ENCODE results near the gene APBA2. TPM values are rescaled to one million over a fixed set of nuclear protein-coding genes. Genes with fewer than 3 reads are reported as not detected.
"Not testable (repeated sequence)": the region's sequence is repeated elsewhere in the genome, so short reads cannot be mapped to it uniquely, and the experiment has no call there.

The APBA2 gene
- total and polyA plus RNA-seq, 8 donors: 0.45 to 13.3 (median 2.0) TPM; not detected in 1

- DNase-seq: peak in 1 of 2 donors; percentile 64
- Histone ChIP-seq H3K27me3 (peaks cover 0 to 16% (median 8%) of the 10 kb centered on the region in 3 donors), H3K4me1 (peaks cover 0 to 11% (median 8%) of the 10 kb centered on the region in 4 donors)
- H3K27ac ChIP-seq; intact Hi-C loops (cut with DNase I; ENCODE audit: low total_unique reads); H3K4me3 ChIP-seq; H3K9me3 ChIP-seq; H3K36me3 ChIP-seq: not testable (repeated sequence)
- peak in 3 of 7 experiments; percentile 32 to 62 (median 42) for TF ChIP-seq CTCF (IDR thresholded peaks at IDR 0.05)
- 74 to 81% (median 78%) methylated on average over 10 of the region's 10 CpGs for WGBS, 5 donors
Measured at GRCh38 chr15:29102173-29102794, 216.5 kb downstream of the APBA2 start.

- Histone ChIP-seq H3K36me3 (no peaks in the 10 kb centered on the region), H3K27me3 (peaks cover 0 to 16% (median 8%) of the 10 kb centered on the region in 3 donors), H3K4me1 (peaks cover 0 to 11% (median 8%) of the 10 kb centered on the region in 4 donors), H3K27ac (peak overlapping the region in 1 of 5 donors; percentile 70), H3K4me3 (peak overlapping the region; percentile 33 to 46 (median 36)), H3K9me3 (no peaks in the 10 kb centered on the region)
- DNase-seq: no peak
- intact Hi-C loops (cut with DNase I; ENCODE audit: low total_unique reads): no loop called here
- 43 to 61% (median 48%) methylated on average over 30 to 51 of the region's 51 CpGs for WGBS, 5 donors
- TF ChIP-seq CTCF (IDR thresholded peaks at IDR 0.05): no peak
- TF ChIP-seq POLR2A (IDR thresholded peaks at IDR 0.05): no peak
- TF ChIP-seq POLR2AphosphoS5 (IDR thresholded peaks at IDR 0.05): no peak
- no peak for TF ChIP-seq EP300 (IDR thresholded peaks at IDR 0.05)
Measured at GRCh38 chr15:29102911-29103823, 217.4 kb downstream of the APBA2 start.

DNA sequence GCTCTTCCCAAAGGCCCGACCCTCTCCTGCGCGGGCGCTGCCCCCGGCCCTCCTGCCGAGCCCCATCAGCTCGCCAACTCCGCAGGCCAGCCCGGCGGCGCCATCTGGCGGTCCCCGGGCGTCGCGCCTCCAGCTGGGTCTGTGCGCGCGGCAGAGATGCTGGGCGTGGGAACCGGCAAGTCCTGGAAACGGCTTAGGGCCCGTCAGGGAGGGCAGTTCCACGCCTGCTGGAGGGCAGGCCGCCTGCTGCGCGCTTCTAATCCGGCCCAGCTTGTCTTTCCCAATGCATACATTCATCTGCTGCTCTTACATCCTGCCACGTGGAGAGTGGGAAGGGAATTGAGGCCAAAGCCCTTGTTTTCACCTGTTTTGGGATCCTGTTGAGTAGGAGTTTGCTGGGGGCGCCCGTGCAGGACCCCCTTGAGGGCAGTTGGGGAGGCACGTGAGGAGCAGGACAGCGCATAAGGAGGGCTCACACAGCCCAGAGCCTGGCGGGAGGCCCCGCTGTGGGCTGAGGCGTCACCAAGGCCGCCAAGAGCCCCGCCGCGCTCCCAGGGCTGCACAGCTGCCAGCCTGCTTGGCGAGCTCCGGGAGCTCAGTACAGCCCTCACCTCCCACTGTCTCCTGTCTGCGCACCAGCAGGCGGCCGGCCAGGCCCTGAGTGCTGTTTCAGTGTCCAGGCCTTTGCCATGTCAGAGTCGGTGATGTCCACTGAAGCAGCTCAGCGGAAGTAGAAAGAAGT, 218.2 kb downstream of the APBA2 start:
- DNase-seq: peak; percentile 44 to 94
- Histone ChIP-seq H3K9me3 (no peaks in the 10 kb centered on the region), H3K36me3 (no peaks in the 10 kb centered on the region), H3K4me1 (peaks cover 0 to 11% (median 8%) of the 10 kb centered on the region in 4 donors), H3K27ac (peak overlapping the region in 1 of 5 donors; percentile 70), H3K27me3 (peaks cover 0 to 16% (median 8%) of the 10 kb centered on the region in 3 donors), H3K4me3 (peak overlapping the region; percentile 33 to 46 (median 36))
- 29 to 41% (median 35%) methylated on average over 24 to 47 of the region's 47 CpGs for WGBS, 5 donors
- intact Hi-C loops (cut with DNase I; ENCODE audit: low total_unique reads): no loop called here
- TF ChIP-seq EP300 (IDR thresholded peaks at IDR 0.05): no peak
- peak in 5 of 7 experiments; percentile 23 to 75 (median 66) for TF ChIP-seq CTCF (IDR thresholded peaks at IDR 0.05)

DNA sequence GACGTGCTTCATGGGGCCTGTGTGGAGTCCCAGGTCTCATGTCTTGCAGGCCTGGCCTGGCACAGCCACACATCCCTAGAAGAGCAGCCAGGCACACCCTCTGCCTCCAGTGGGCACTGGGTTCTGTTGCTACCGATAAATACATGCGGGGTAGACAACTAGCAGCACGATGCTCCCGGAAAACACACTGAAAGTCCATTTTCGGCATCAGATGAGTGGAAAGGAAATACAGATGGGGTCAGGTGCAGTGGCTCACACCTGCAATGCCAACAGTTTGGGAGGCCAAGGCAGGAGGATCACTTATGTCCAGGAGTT, 218.7 kb downstream of the APBA2 start:
- Histone ChIP-seq H3K27me3 (peaks cover 0 to 19% (median 8%) of the 10 kb centered on the region in 3 donors), H3K4me1 (peaks cover 0 to 11% (median 8%) of the 10 kb centered on the region in 4 donors), H3K4me3 (no peak overlapping the region), H3K9me3 (no peaks in the 10 kb centered on the region), H3K27ac (no peak overlapping the region), H3K36me3 (no peaks in the 10 kb centered on the region)
- intact Hi-C loops (cut with DNase I; ENCODE audit: low total_unique reads): no loop called here
- WGBS, 5 donors: 92 to 97% (median 95%) methylated on average over 6 of the region's 6 CpGs
- DNase-seq: no peak
- TF ChIP-seq EP300 (IDR thresholded peaks at IDR 0.05) (no peak), POLR2A (IDR thresholded peaks at IDR 0.05) (no peak), CTCF (IDR thresholded peaks at IDR 0.05) (no peak), POLR2AphosphoS5 (IDR thresholded peaks at IDR 0.05) (no peak)

All from stomach (tissue), 9 donors.